Bronchial epithelial cell (primary cell): ENCODE measurements around the gene FAM53A. TPM values are rescaled to one million over a fixed set of nuclear protein-coding genes. Genes with fewer than 3 reads are reported as not detected.
A peak's percentile ranks its signal among the peaks of the same experiment; 100 is the strongest.
"Not testable (repeated sequence)": the region's sequence is repeated elsewhere in the genome, so short reads cannot be mapped to it uniquely, and the experiment has no call there.

Source experiments
- DNase-seq: peaks from one replicate; pipeline ENCODE4 v3.0.0-alpha.2; 2010; ENCODE audit warnings: low read depth
- FAIRE-seq: peaks from 2 replicates; lab custom pipeline; 2011; peaks lifted over from hg19 to GRCh38; lab: Jason Lieb, UNC
- H3K27me3 ChIP-seq: 2 replicates; pipeline ENCODE4 v1.5.1; 2011; ENCODE audit warnings: low read length; ENCODE audit not compliant: control insufficient read depth, insufficient read depth
- H3K36me3 ChIP-seq: 2 replicates; pipeline ENCODE4 v1.5.1; 2011; ENCODE audit warnings: low read length; ENCODE audit not compliant: control insufficient read depth, insufficient read depth
- H3K4me3 ChIP-seq: 2 replicates; pipeline ENCODE4 v1.5.1; 2011; ENCODE audit warnings: mild to moderate bottlenecking, low read depth, low read length, control low read depth
- CTCF ChIP-seq: IDR thresholded peaks from 2 replicates; pipeline ENCODE4 v1.5.1; 2011; ENCODE audit warnings: mild to moderate bottlenecking, moderate library complexity, low read length, control low read depth, inconsistent platforms; ENCODE audit not compliant: insufficient read depth, severe bottlenecking
- total RNA-seq: library from RNA; depleted of rRNA; stranded (reverse); fragments of >200 nt; gene quantifications from 2 replicates; pipeline ENCODE4 v1.2.1, GENCODE V29; 2014

FAM53A gene
- total RNA-seq, 1 donor from 2014 or later = 0.79 TPM

GRCh38 chr4:1608196-1608820 lies 75.8 kb downstream of the FAM53A start:
- no peak for DNase-seq
- H3K27me3 ChIP-seq = no peaks in the 10 kb centered on the region
- FAIRE-seq = no peak
- H3K36me3 ChIP-seq = no peaks in the 10 kb centered on the region
- TF ChIP-seq CTCF = no peak
- no peak overlapping the region for H3K4me3 ChIP-seq

GRCh38 chr4:1607436-1608195 lies 76.5 kb downstream of the FAM53A start:
- H3K4me3 ChIP-seq, H3K36me3 ChIP-seq, DNase-seq, FAIRE-seq, H3K27me3 ChIP-seq: not testable (repeated sequence)

GRCh38 chr4:1604706-1605205 lies 79.4 kb downstream of the FAM53A start:
- DNase-seq (no peak), FAIRE-seq (no peak)
- Histone ChIP-seq H3K36me3 (no peaks in the 10 kb centered on the region), H3K27me3 (no peaks in the 10 kb centered on the region), H3K4me3 (no peak overlapping the region)
- peak; percentile 40 for TF ChIP-seq CTCF

GRCh38 chr4:1604181-1604705 lies 79.9 kb downstream of the FAM53A start:
- FAIRE-seq (no peak), DNase-seq (no peak)
- Histone ChIP-seq H3K27me3 (no peaks in the 10 kb centered on the region), H3K4me3 (no peak overlapping the region), H3K36me3 (no peaks in the 10 kb centered on the region)
- TF ChIP-seq CTCF = no peak

GRCh38 chr4:1603413-1604135 lies 80.5 kb downstream of the FAM53A start:
- TF ChIP-seq CTCF = no peak
- H3K4me3 ChIP-seq = no peak overlapping the region
- FAIRE-seq = no peak
- no peak for DNase-seq
- no peaks in the 10 kb centered on the region for H3K27me3 ChIP-seq
- no peaks in the 10 kb centered on the region for H3K36me3 ChIP-seq
